C4-2B (cell line): ENCODE results near the gene INPP5D.

Source experiments
- CTCF ChIP-seq: fragments of 450-650 bp; conservative IDR thresholded peaks from 2 replicates; pipeline ENCODE4 v1.5.1; 2017; ENCODE audit warnings: mild to moderate bottlenecking
- ZFX ChIP-seq: fragments of 450-650 bp; IDR thresholded peaks from 2 replicates; pipeline ENCODE4 v1.6.1; 2017

- no peak for TF ChIP-seq CTCF
- TF ChIP-seq ZFX: no peak
Observed at GRCh38 chr2:233225230-233226068, 165.3 kb downstream of the INPP5D start.
